GM23338 (cell line): ENCODE measurements around the gene FGF5. TPM values are rescaled to one million over a fixed set of nuclear protein-coding genes. Genes with fewer than 3 reads are reported as not detected.

Source experiments
- ATAC-seq: fragments of 200-7000 bp; cut with Tn5 transposase; 3 replicates; pipeline ENCODE4 v1.9.1; 2020
- DNase-seq: peaks from one replicate; pipeline ENCODE4 v3.0.0-alpha.2; 2015; ENCODE audit warnings: low spot score
- H2AFZ ChIP-seq: fragments of 200-600 bp; sonication (generic); 2 replicates; pipeline ENCODE4 v1.8.0; 2016; ENCODE audit warnings: antibody characterized with exemption, mild to moderate bottlenecking, moderate library complexity
- H3F3A ChIP-seq: fragments of 200-600 bp; sonication (generic); replicated peaks from 2 replicates; pipeline ENCODE4 v1.8.0; 2017; ENCODE audit warnings: antibody characterized with exemption, mixed run types, low read depth
- H3K27ac ChIP-seq: fragments of 200-600 bp; sonication (generic); 2 replicates; pipeline ENCODE4 v1.6.1; 2016; ENCODE audit warnings: low read depth
- H3K27me3 ChIP-seq: fragments of 200-600 bp; sonication (generic); 2 replicates; pipeline ENCODE4 v1.8.0; 2016; ENCODE audit warnings: mild to moderate bottlenecking, mixed run types, moderate library complexity; ENCODE audit not compliant: insufficient read depth
- H3K36me3 ChIP-seq: fragments of 200-600 bp; sonication (generic); 2 replicates; pipeline ENCODE4 v1.8.0; 2016; ENCODE audit warnings: mild to moderate bottlenecking; ENCODE audit not compliant: insufficient read depth
- H3K4me1 ChIP-seq: fragments of 200-600 bp; sonication (generic); 2 replicates; pipeline ENCODE4 v1.8.0; 2016; ENCODE audit warnings: mild to moderate bottlenecking, moderate library complexity; ENCODE audit not compliant: insufficient read depth
- H3K4me2 ChIP-seq: fragments of 200-600 bp; sonication (generic); 2 replicates; pipeline ENCODE4 v1.7.1; 2017; ENCODE audit warnings: mixed run types
- H3K4me3 ChIP-seq: fragments of 200-600 bp; sonication (generic); 2 replicates; pipeline ENCODE4 v1.6.1; 2016; ENCODE audit warnings: mixed run types
- H3K79me2 ChIP-seq: fragments of 200-600 bp; sonication (generic); replicated peaks from 2 replicates; pipeline ENCODE4 v1.8.0; 2017; ENCODE audit warnings: mild to moderate bottlenecking; ENCODE audit not compliant: insufficient read depth
- H3K9me2 ChIP-seq: fragments of 200-600 bp; sonication (generic); 2 replicates; pipeline ENCODE4 v1.8.0; 2017; ENCODE audit not compliant: insufficient read depth
- H4K20me1 ChIP-seq: fragments of 200-600 bp; sonication (generic); replicated peaks from 2 replicates; pipeline ENCODE4 v1.8.0; 2017; ENCODE audit warnings: mild to moderate bottlenecking; ENCODE audit not compliant: insufficient read depth
- H3K27ac Mint-ChIP-seq: 2 replicates; pipeline ENCODE4 v1.8.0; 2020; ENCODE audit warnings: inconsistent platforms, mild to moderate bottlenecking, moderate library complexity, mixed read lengths
- H3K27me3 Mint-ChIP-seq: 3 replicates; pipeline ENCODE4 v1.8.0; 2022; ENCODE audit warnings: low read depth, mild to moderate bottlenecking, moderate library complexity, mixed read lengths, inconsistent platforms; ENCODE audit not compliant: insufficient read depth, poor library complexity
- H3K36me3 Mint-ChIP-seq: 3 replicates; pipeline ENCODE4 v1.8.0; 2021; ENCODE audit warnings: low read depth, mild to moderate bottlenecking, inconsistent platforms, moderate library complexity, mixed read lengths
- H3K4me1 Mint-ChIP-seq: 3 replicates; pipeline ENCODE4 v1.8.0; 2020; ENCODE audit warnings: mild to moderate bottlenecking, inconsistent platforms, mixed read lengths
- H3K4me3 Mint-ChIP-seq: 3 replicates; pipeline ENCODE4 v1.8.0; 2021; ENCODE audit warnings: moderate library complexity, mild to moderate bottlenecking, inconsistent platforms, mixed read lengths
- H3K9me3 Mint-ChIP-seq: 3 replicates; pipeline ENCODE4 v1.8.0; 2020; ENCODE audit warnings: moderate library complexity, mild to moderate bottlenecking, inconsistent platforms, mixed read lengths
- CREB1 ChIP-seq: fragments of 250-450 bp; sonication (Bioruptor Pico); IDR thresholded peaks from 2 replicates; pipeline ENCODE4 v1.5.0; 2020; ENCODE audit warnings: low read depth, mild to moderate bottlenecking, moderate library complexity
- CTCF ChIP-seq, 2 experiments: fragments of 200-600 bp in 1 of 2; sonication (generic) in 1 of 2; conservative IDR thresholded peaks; 2 replicates each; pipeline versions ENCODE4 v1.5.1 to v1.6.1; 2016 to 2017; ENCODE audit warnings: antibody characterized with exemption in 2 of 2, low read depth in 2 of 2, mild to moderate bottlenecking in 2 of 2, moderate library complexity in 1 of 2
- ETS1 ChIP-seq: IDR thresholded peaks from 2 replicates; pipeline ENCODE4 v1.6.1; 2016; ENCODE audit warnings: antibody characterized with exemption
- EZH2phosphoT487 ChIP-seq: fragments of 200-600 bp; sonication (generic); IDR thresholded peaks from one replicate; pipeline ENCODE4 v1.8.1; 2018; ENCODE audit warnings: antibody characterized with exemption; ENCODE audit not compliant: unreplicated experiment
- NANOG ChIP-seq: IDR thresholded peaks from 2 replicates; pipeline ENCODE4 v1.6.1; 2016; ENCODE audit warnings: antibody characterized with exemption, borderline replicate concordance
- POLR2AphosphoS5 ChIP-seq: IDR thresholded peaks from 2 replicates; pipeline ENCODE4 v1.6.1; 2016; ENCODE audit warnings: antibody characterized with exemption, low read depth
- REST ChIP-seq: IDR thresholded peaks from one replicate; pipeline ENCODE4 v1.6.1; 2018; ENCODE audit warnings: antibody characterized with exemption; ENCODE audit not compliant: unreplicated experiment
- STAT1 ChIP-seq: IDR thresholded peaks from one replicate; pipeline ENCODE4 v1.6.1; 2016; ENCODE audit warnings: antibody characterized with exemption; ENCODE audit not compliant: unreplicated experiment
- ZNF114 ChIP-seq: fragments of 250-450 bp; sonication (Bioruptor Pico); IDR thresholded peaks from 2 replicates; pipeline ENCODE4 v1.5.0; 2020; ENCODE audit warnings: mild to moderate bottlenecking, moderate library complexity
- ZNF331 ChIP-seq: fragments of 250-450 bp; sonication (Bioruptor Pico); IDR thresholded peaks from 2 replicates; pipeline ENCODE4 v1.5.0; 2020; ENCODE audit warnings: low read depth, mild to moderate bottlenecking, moderate library complexity
- ZNF462 ChIP-seq: fragments of 250-450 bp; sonication (Bioruptor Pico); IDR thresholded peaks from 2 replicates; pipeline ENCODE4 v1.5.0; 2020; ENCODE audit warnings: mild to moderate bottlenecking, moderate library complexity
- polyA plus RNA-seq: library from polyadenylated mRNA; unstranded; fragments of >200 nt; fragmentation: Nextera tagmentation; extraction: Ambion mirVana; gene quantifications from 2 replicates; pipeline ENCODE4 v1.2.1, GENCODE V29; 2016
- total RNA-seq: library from RNA; depleted of rRNA; stranded (reverse); fragments of >200 nt; shearing (Covaris generic); gene quantifications from 2 replicates; pipeline ENCODE4 v1.2.3, GENCODE V29; 2014

Gene FGF5
- total and polyA plus RNA-seq, 2 experiments from 2014 or later, result not detected

- Histone ChIP-seq H3K4me2 (no peak overlapping the region), H3K79me2 (no peaks in the 10 kb centered on the region), H3K27me3 (no peaks in the 10 kb centered on the region), H3K36me3 (no peaks in the 10 kb centered on the region), H2AFZ (no peak overlapping the region), H3F3A (no peaks in the 10 kb centered on the region), H3K27ac (no peak overlapping the region), H3K9me2 (no peaks in the 10 kb centered on the region), H4K20me1 (no peaks in the 10 kb centered on the region), H3K4me1 (no peaks in the 10 kb centered on the region), H3K4me3 (no peak overlapping the region)
- no peaks in the 10 kb centered on the region for H3K9me3 Mint-ChIP-seq
- H3K36me3 Mint-ChIP-seq, result no peaks in the 10 kb centered on the region
- H3K4me3 Mint-ChIP-seq, result no peak overlapping the region
- DNase-seq, result no peak
- no peak for ATAC-seq
- H3K27ac Mint-ChIP-seq, result no peak overlapping the region
- TF ChIP-seq ZNF331 (CRISPR knock-in tag) (no peak), CREB1 (CRISPR knock-in tag) (no peak), STAT1 (no peak), ETS1 (no peak), REST (no peak), EZH2phosphoT487 (no peak), ZNF462 (CRISPR knock-in tag) (no peak), NANOG (no peak), POLR2AphosphoS5 (no peak), ZNF114 (no peak), CTCF (conservative IDR thresholded peaks at IDR 0.05; ENCODE audit: low read depth in 2 of 2) (no peak)
- H3K27me3 Mint-ChIP-seq, result no peaks in the 10 kb centered on the region
- no peaks in the 10 kb centered on the region for H3K4me1 Mint-ChIP-seq
Measured at GRCh38 chr4:80240976-80241375, 25.5 kb upstream of the FGF5 start.
